ENCODE measurements around the gene ACAP2. TPM values are rescaled to one million over a fixed set of nuclear protein-coding genes. Genes with fewer than 3 reads are reported as not detected.

Gene ACAP2
- polyA plus RNA-seq, 3 donors, result 41.5 to 96.5 (median 71.6) TPM

GRCh38 chr3:195226445-195226844 lies 216.4 kb downstream of the ACAP2 start:
- peaks cover 0 to 2% (median 0%) of the 10 kb centered on the region in 7 donors for H3K9me3 Mint-ChIP-seq
- Histone ChIP-seq H3K27me3 (ENCODE audit: control insufficient read depth in 2 of 2, insufficient read depth in 2 of 2, low read length in 2 of 2) (no peaks in the 10 kb centered on the region), H3K36me3 (replicated peaks in 1 of 2; ENCODE audit: control insufficient read depth in 1 of 2, insufficient read depth in 2 of 2, low read length in 2 of 2) (peaks cover 7 to 24% of the 10 kb centered on the region in 2 donors), H3K4me2 (replicated peaks; ENCODE audit: extremely low read depth, low read length, poor library complexity, severe bottlenecking) (no peak overlapping the region), H3K9me3 (replicated peaks in 1 of 2; ENCODE audit: control insufficient read depth in 1 of 2, insufficient read depth in 1 of 2, low read length in 2 of 2) (no peaks in the 10 kb centered on the region), H3K9ac (ENCODE audit: insufficient read depth, low read length, poor library complexity, severe bottlenecking) (no peak overlapping the region), H4K20me1 (ENCODE audit: insufficient read depth, low read length) (no peaks in the 10 kb centered on the region), H3K79me2 (ENCODE audit: insufficient read depth, low read length) (no peaks in the 10 kb centered on the region), H3K4me1 (ENCODE audit: control insufficient read depth in 1 of 2, insufficient read depth in 2 of 2, low read length in 2 of 2) (peaks cover 0 to 3% of the 10 kb centered on the region in 2 donors), H3K4me3 (replicated peaks in 1 of 3; ENCODE audit: low read depth in 2 of 3, low read length in 3 of 3) (no peak overlapping the region), H3K27ac (ENCODE audit: low read depth in 1 of 2, low read length in 2 of 2) (no peak overlapping the region), H2AFZ (ENCODE audit: insufficient read depth, low read depth, low read length, poor library complexity, severe bottlenecking) (no peak overlapping the region)
- H3K27ac Mint-ChIP-seq, result no peak overlapping the region
- H3K4me1 Mint-ChIP-seq, result peaks cover 19% of the 10 kb centered on the region
- no peak for DNase-seq
- TF ChIP-seq, protein P1, sequence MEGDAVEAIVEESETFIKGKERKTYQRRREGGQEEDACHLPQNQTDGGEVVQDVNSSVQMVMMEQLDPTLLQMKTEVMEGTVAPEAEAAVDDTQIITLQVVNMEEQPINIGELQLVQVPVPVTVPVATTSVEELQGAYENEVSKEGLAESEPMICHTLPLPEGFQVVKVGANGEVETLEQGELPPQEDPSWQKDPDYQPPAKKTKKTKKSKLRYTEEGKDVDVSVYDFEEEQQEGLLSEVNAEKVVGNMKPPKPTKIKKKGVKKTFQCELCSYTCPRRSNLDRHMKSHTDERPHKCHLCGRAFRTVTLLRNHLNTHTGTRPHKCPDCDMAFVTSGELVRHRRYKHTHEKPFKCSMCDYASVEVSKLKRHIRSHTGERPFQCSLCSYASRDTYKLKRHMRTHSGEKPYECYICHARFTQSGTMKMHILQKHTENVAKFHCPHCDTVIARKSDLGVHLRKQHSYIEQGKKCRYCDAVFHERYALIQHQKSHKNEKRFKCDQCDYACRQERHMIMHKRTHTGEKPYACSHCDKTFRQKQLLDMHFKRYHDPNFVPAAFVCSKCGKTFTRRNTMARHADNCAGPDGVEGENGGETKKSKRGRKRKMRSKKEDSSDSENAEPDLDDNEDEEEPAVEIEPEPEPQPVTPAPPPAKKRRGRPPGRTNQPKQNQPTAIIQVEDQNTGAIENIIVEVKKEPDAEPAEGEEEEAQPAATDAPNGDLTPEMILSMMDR (IDR thresholded peaks at IDR 0.05), result no peak
- H3K27me3 Mint-ChIP-seq (ENCODE audit: low read depth in 3 of 3), result peaks cover 0 to 4% (median 1%) of the 10 kb centered on the region in 3 donors
- intact Hi-C loops (cut with micrococcal nuclease), result no loop called here
- H3K36me3 Mint-ChIP-seq, result peaks cover 33 to 34% of the 10 kb centered on the region in 2 donors
- H3K4me3 Mint-ChIP-seq, result no peak overlapping the region
- 93% methylated on average over 7 of the region's 7 CpGs for WGBS (ENCODE audit: insufficient coverage)

GRCh38 chr3:195224980-195225580 lies 217.7 kb downstream of the ACAP2 start:
- H3K9ac ChIP-seq (ENCODE audit: insufficient read depth, low read length, poor library complexity, severe bottlenecking), result no peak overlapping the region
- no peaks in the 10 kb centered on the region for H3K27me3 ChIP-seq (ENCODE audit: control insufficient read depth in 2 of 2, insufficient read depth in 2 of 2, low read length in 2 of 2)
- TF ChIP-seq, protein P1 (IDR thresholded peaks at IDR 0.05), result no peak
- H3K9me3 ChIP-seq (replicated peaks in 1 of 2; ENCODE audit: control insufficient read depth in 1 of 2, insufficient read depth in 1 of 2, low read length in 2 of 2), result no peaks in the 10 kb centered on the region
- H2AFZ ChIP-seq (ENCODE audit: insufficient read depth, low read depth, low read length, poor library complexity, severe bottlenecking), result no peak overlapping the region
- Mint-ChIP-seq H3K36me3 (peaks cover 40 to 42% of the 10 kb centered on the region in 2 donors), H3K27ac (peak overlapping the region in 1 of 7 donors; percentile 21), H3K27me3 (ENCODE audit: low read depth in 3 of 3) (peaks cover 0 to 5% (median 0%) of the 10 kb centered on the region in 3 donors), H3K4me3 (no peak overlapping the region), H3K4me1 (peaks cover 25% of the 10 kb centered on the region), H3K9me3 (peaks cover 0 to 2% (median 0%) of the 10 kb centered on the region in 7 donors)
- H3K4me1 ChIP-seq (ENCODE audit: control insufficient read depth in 1 of 2, insufficient read depth in 2 of 2, low read length in 2 of 2), result peaks cover 0 to 8% of the 10 kb centered on the region in 2 donors
- DNase-seq, result no peak
- intact Hi-C loops (cut with micrococcal nuclease), result no loop called here
- no peak overlapping the region for H3K27ac ChIP-seq (ENCODE audit: low read depth in 1 of 2, low read length in 2 of 2)
- H3K79me2 ChIP-seq (ENCODE audit: insufficient read depth, low read length), result no peaks in the 10 kb centered on the region
- no peaks in the 10 kb centered on the region for H4K20me1 ChIP-seq (ENCODE audit: insufficient read depth, low read length)
- 100% methylated on average over 3 of the region's 3 CpGs for WGBS (ENCODE audit: insufficient coverage)
- H3K36me3 ChIP-seq (replicated peaks in 1 of 2; ENCODE audit: control insufficient read depth in 1 of 2, insufficient read depth in 2 of 2, low read length in 2 of 2), result peaks cover 7 to 28% of the 10 kb centered on the region in 2 donors
- no peak overlapping the region for H3K4me2 ChIP-seq (replicated peaks; ENCODE audit: extremely low read depth, low read length, poor library complexity, severe bottlenecking)
- no peak overlapping the region for H3K4me3 ChIP-seq (replicated peaks in 1 of 3; ENCODE audit: low read depth in 2 of 3, low read length in 3 of 3)

Small RNA genes within 50 kb of the gene (small RNA-seq; reads per million reads assigned to genes)
- gene RF00019 (ENCODE audit: insufficient read length, low read depth), result not detected

Other genes starting within 250 kb of the ACAP2 start
- gene XXYLT1, start 171.9 kb downstream of the ACAP2 start, polyA plus RNA-seq, result 10 to 100 TPM; 11.8 to 13.5 (median 13.2) TPM
- 100 to 1,000 TPM in 2 of 3 donors, 10 to 100 TPM in 1; 21.0 to 121 (median 118) TPM for gene PPP1R2, start 100.3 kb upstream of the ACAP2 start, polyA plus RNA-seq
- gene APOD, start 140.9 kb upstream of the ACAP2 start, polyA plus RNA-seq, result not detected